Measurements from ENCODE around the gene LIAS. TPM values are rescaled to one million over a fixed set of nuclear protein-coding genes. Genes with fewer than 3 reads are reported as not detected.
"Not testable (repeated sequence)": the region's sequence is repeated elsewhere in the genome, so short reads cannot be mapped to it uniquely, and the experiment has no call there.

Gene LIAS
- total RNA-seq, result 10 to 100 TPM; 16.2 to 25.6 (median 17.6) TPM
- polyA plus RNA-seq, result 10 to 100 TPM; 18.8 to 21.4 (median 19.6) TPM
- long read RNA-seq, donor 1, full-length matches to known transcripts, result 8 of 9 reads
- long read RNA-seq, donor 1, partial matches to known transcripts, result 0 of 9 reads
- long read RNA-seq, donor 1, other reads (novel, unspliced or antisense), result 1 of 9 reads
- long read RNA-seq, donor 2, full-length matches to known transcripts, result 24 of 26 reads
- long read RNA-seq, donor 2, partial matches to known transcripts, result 2 of 26 reads
- long read RNA-seq, donor 2, other reads (novel, unspliced or antisense), result 0 of 26 reads

- H3K27ac ChIP-seq, result peak within 1 kb of the TSS; percentile 99
- TF ChIP-seq, protein P1, sequence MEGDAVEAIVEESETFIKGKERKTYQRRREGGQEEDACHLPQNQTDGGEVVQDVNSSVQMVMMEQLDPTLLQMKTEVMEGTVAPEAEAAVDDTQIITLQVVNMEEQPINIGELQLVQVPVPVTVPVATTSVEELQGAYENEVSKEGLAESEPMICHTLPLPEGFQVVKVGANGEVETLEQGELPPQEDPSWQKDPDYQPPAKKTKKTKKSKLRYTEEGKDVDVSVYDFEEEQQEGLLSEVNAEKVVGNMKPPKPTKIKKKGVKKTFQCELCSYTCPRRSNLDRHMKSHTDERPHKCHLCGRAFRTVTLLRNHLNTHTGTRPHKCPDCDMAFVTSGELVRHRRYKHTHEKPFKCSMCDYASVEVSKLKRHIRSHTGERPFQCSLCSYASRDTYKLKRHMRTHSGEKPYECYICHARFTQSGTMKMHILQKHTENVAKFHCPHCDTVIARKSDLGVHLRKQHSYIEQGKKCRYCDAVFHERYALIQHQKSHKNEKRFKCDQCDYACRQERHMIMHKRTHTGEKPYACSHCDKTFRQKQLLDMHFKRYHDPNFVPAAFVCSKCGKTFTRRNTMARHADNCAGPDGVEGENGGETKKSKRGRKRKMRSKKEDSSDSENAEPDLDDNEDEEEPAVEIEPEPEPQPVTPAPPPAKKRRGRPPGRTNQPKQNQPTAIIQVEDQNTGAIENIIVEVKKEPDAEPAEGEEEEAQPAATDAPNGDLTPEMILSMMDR (IDR thresholded peaks at IDR 0.05), result no peak
- H3K4me3 ChIP-seq, result peak within 1 kb of the TSS; percentile 100
- ATAC-seq (peak; percentile 95 to 96 (median 96)), DNase-seq (peak; percentile 95 to 98)
- intact Hi-C loops (cut with DNase I), result loop anchor here in 1 of 2 donors (5.0 kb wide), 1 partner anchor 179 kb away; the partner anchor contains the start of gene SMIM14
- H3K9me3 ChIP-seq, result no peaks in the 10 kb centered on the region
- WGBS, 3 donors, result 0% methylated on average over 55 of the region's 55 CpGs
- peaks cover 24% of the 10 kb centered on the region for H3K4me1 ChIP-seq
- no peaks in the 10 kb centered on the region for H3K27me3 ChIP-seq (ENCODE audit: insufficient read depth in 3 of 3, low read length in 2 of 3)
- H3K36me3 ChIP-seq (ENCODE audit: insufficient read depth in 1 of 2, low read depth in 1 of 2), result peaks cover 21 to 77% of the 10 kb centered on the region in 2 donors
Observed at GRCh38 chr4:39458505-39459300, at the start of gene LIAS, which contains the start of gene RPL9. TSS of gene LIAS (plus strand) at chr4:39459056. CDS start at chr4:39459118, 62 bp downstream. TSS of gene RPL9 (minus strand) at chr4:39458922. CDS start at chr4:39458439, 483 bp downstream.

DNA sequence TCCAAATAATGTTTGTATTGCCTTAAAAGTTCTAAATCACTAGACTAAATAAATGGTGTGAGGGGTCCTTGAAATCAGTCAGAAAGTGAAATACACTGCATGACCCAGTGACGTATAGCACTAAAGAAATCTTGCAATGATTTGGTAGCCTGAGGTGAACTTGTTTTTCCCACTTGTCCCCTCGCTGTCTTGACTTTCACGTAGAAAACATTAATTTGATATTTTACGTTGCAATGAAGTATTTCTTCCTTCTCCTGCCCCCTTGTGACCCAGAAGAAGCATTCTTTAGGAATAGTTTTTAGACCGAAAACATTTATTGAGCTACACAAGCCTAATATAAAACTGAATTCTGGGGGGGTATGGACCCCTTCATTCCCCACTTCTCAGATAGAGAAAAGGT is 48.4 kb upstream of the LIAS start:
- no peak for ATAC-seq
- H3K9me3 ChIP-seq, result no peaks in the 10 kb centered on the region
- no peaks in the 10 kb centered on the region for H3K27me3 ChIP-seq (ENCODE audit: insufficient read depth in 3 of 3, low read length in 2 of 3)
- no peak for DNase-seq
- H3K4me1 ChIP-seq, result no peaks in the 10 kb centered on the region
- intact Hi-C loops (cut with DNase I), result no loop called here
- WGBS, 3 donors, result 18 to 36% (median 21%) methylated on average over 5 of the region's 5 CpGs
- TF ChIP-seq, protein P1 (IDR thresholded peaks at IDR 0.05), result no peak
- no peak overlapping the region for H3K27ac ChIP-seq
- no peaks in the 10 kb centered on the region for H3K36me3 ChIP-seq (ENCODE audit: insufficient read depth in 1 of 2, low read depth in 1 of 2)
- H3K4me3 ChIP-seq, result no peak overlapping the region

- H3K27me3 ChIP-seq (ENCODE audit: insufficient read depth in 3 of 3, low read length in 2 of 3); H3K4me3 ChIP-seq; H3K36me3 ChIP-seq (ENCODE audit: insufficient read depth in 1 of 2, low read depth in 1 of 2); H3K27ac ChIP-seq; H3K4me1 ChIP-seq; DNase-seq; ATAC-seq; H3K9me3 ChIP-seq; intact Hi-C loops (cut with DNase I): not testable (repeated sequence)
- 86 to 92% (median 91%) methylated on average over 8 of the region's 8 CpGs for WGBS, 3 donors
Observed at GRCh38 chr4:39411561-39411960, 47.3 kb upstream of the LIAS start.

DNA sequence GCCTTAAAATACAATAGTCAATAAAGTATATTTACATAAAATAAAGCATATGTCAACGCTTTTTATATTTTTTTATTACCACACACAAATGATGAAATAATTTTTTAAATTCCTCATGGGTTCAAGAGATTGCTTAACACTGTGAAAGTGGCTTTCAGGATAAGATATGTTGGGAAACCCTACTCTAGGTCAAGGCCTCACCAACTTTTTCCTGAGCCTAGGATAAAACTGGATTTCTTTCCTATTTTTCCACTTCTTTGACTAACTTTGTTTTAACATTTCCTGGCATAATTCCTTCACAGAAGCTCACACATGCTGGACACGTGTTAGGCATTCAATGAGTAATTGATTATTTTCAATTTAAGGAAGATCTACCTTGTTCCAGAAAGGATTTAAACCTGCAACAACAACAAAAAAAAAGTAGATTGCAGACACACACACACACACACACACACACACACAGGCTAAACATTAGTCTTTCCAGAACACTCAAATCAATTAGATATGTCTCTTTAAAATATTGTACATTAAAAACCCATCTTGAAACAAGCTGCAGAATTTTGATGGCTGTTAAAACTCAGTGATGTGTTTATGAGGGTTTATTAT is 43.1 kb upstream of the LIAS start:
- H3K4me1 ChIP-seq, result no peaks in the 10 kb centered on the region
- H3K36me3 ChIP-seq (ENCODE audit: insufficient read depth in 1 of 2, low read depth in 1 of 2), result no peaks in the 10 kb centered on the region
- no peak for DNase-seq

More for the DNA sequence above, 43.1 kb upstream of the LIAS start:
- TF ChIP-seq, protein P1 (IDR thresholded peaks at IDR 0.05), result no peak
- intact Hi-C loops (cut with DNase I), result no loop called here
- Histone ChIP-seq H3K27me3 (ENCODE audit: insufficient read depth in 3 of 3, low read length in 2 of 3) (no peaks in the 10 kb centered on the region), H3K27ac (no peak overlapping the region), H3K9me3 (no peaks in the 10 kb centered on the region), H3K4me3 (no peak overlapping the region)
- 46 to 57% (median 48%) methylated on average over 2 of the region's 2 CpGs for WGBS, 3 donors
- ATAC-seq, result no peak

Measured in psoas muscle (tissue), 8 donors.